ENCODE measurements around the gene EIF4H.
"Not testable (repeated sequence)": the region's sequence is repeated elsewhere in the genome, so short reads cannot be mapped to it uniquely, and the experiment has no call there.

The EIF4H gene

DNA sequence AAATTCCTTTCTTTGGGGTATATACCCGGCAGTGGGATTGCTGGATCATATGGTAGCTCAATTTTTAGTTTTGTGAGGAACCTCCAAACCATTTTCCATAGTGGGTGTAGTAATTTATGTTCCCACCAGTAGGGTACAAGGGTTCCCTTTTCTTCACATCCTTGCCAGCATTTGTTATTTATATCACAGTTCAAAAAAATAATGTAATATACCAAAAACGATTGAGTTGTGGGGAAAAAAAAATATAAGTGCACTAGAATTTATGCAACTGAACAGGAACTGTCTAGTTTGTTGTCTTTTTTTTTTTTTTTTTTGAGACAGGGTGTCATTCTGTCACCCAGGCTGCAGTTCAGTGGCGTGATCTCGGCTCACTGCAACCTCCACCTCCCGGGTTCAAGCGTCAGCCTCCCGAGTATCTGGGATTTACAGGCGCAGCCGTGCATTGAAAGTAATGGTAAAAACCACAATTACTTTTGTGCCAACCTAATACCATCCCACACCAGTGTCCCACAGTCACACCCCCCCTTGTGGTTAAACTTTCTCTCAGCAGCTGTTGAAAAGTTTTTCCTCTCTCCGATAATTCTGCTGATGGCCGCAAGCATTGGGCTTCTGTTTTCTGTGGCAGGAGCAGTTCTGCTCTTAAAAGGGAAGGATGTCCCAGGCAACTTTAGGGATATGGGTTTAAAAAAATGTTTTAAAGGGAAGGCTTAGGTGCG, 28.8 kb downstream of the EIF4H start:
- peak; percentile 33 for DNase-seq

DNA sequence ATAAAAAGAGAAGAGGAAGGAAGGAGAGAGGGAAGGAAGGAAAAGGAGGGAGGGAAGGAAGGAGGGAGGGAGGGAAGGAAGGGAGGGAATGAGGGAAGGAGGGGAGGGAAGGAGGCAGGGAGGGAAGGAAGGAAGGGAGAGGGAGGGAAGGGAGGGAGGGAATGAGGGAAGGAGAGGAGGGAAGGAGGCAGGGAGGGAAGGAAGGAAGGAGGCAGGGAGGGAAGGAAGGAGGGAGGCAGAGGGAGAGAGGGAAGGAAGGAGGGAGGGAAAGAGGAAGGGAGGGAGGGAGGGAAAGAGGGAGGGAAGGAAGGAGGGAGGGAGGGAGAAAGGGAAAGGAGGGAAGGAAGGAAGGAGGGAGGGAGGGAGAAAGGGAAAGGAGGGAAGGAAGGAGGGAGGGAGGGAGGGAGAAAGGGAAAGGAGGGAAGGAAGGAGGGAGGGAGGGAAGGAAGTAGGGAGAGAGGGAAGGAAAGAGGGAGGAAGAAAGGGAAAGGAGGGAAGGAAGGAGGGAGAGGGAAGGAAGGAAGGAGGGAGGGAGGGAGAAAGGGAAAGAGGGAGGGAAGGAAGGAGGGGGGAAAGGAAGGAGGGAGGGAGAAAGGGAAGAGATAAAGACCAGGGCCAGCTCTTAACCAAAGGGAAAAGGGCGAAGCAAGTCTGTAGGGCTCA, 29.9 kb downstream of the EIF4H start:
- DNase-seq: no peak

DNA sequence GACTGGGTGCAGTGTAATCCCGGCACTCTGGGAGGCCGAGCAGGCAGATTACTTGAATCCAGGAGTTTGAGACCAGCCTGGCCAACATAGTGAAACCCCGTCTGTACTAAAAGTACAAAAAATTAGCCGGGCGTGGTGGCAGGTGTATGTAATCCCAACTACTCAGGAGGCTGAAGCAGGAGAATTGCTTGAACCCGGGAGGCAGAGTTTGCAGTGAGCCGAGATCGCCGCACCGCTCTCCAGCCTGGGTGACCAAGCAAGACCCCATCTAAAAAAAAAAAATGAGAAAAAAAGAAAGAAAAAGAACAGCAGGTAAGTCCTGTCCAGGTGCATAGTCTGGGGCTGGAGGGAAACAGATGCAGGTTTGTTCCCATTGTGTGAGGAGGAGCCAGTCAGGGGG, 31.9 kb downstream of the EIF4H start:
- not testable (repeated sequence) for DNase-seq

DNA sequence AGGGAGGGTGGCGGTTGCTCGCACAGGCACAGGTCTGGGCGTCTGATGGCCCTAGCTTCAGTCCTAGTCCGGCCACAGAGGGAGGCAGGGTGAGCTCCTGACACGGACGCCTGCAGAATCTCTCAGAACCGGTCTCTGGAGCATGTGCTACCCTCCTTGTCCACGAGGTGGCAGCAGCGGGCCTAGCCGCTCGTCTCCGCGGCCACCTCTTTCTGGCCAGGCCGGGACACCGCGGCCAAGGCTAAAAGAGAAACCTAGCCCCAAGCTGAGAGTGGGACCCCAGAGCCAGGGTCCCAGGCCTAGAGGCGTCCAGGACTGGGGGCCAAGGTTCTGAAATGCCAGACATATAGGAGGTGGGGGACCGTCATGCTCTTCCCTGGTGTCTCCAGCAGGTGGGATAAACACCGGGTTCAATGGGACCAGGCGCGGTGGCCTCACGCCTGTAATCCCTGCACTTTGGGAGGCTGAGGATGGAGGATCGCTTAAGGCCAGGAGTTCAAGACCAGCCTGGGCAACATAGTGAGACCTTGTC, 32.5 kb downstream of the EIF4H start:
- DNase-seq: peak; percentile 73

DNA sequence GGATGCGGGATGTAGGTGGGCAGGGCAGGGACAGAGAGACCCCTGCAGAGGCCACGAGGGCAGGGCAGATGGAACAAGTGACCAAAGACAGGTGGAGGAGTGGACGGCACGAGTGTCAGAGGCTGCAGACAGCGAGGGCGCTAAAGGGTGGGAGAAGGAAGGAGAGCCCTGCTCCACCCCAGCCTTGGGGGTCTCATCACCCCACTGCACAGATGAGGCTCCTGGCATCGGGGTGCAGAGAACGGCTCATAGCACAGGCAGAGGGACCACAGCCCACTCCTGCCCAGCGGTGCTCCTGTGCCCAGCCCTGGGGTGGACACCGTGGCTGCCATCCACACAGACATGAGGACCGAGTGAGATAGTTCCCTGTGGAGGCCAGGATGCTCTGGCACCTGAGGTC, 33.4 kb downstream of the EIF4H start:
- DNase-seq: no peak

DNA sequence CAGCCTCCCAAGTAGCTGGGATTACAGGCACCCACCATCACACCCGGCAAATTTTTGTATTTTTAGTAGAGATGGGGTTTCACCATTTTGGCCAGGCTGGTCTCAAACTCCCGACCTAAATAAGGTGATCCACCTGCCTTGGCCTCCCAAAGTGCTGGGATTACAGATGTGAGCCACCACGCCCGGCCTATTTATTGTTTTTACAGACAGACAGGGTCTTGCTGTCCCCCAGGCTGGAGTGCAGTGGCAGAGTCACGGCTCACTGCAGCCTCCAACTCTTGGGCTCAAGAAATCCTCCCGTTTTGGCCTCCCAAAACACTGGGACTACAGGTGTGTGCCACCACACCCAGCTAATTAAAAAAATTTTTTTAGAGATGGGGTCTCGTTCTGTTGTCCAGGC, 34.1 kb downstream of the EIF4H start:
- not testable (repeated sequence) for DNase-seq

DNA sequence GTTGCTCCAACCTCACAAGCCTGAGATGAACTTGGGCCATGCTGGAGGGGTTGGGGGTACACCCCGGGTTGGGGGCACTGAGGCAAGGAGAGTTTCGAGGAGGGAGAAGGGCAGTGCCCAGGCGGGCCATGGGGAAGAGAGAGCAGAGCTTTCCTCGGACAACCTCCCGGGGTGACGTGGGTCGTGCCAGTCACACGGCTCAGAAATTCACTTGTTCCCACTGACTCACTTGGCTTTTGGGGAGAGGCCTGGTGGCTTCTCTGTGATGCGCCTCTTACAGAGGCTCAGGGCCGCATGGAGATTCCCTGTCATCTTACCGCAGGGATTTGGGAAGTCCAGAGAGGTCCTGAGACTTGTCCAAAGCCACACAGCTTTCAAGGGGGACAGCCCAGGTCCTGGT, 38.5 kb downstream of the EIF4H start:
- no peak for DNase-seq

DNA sequence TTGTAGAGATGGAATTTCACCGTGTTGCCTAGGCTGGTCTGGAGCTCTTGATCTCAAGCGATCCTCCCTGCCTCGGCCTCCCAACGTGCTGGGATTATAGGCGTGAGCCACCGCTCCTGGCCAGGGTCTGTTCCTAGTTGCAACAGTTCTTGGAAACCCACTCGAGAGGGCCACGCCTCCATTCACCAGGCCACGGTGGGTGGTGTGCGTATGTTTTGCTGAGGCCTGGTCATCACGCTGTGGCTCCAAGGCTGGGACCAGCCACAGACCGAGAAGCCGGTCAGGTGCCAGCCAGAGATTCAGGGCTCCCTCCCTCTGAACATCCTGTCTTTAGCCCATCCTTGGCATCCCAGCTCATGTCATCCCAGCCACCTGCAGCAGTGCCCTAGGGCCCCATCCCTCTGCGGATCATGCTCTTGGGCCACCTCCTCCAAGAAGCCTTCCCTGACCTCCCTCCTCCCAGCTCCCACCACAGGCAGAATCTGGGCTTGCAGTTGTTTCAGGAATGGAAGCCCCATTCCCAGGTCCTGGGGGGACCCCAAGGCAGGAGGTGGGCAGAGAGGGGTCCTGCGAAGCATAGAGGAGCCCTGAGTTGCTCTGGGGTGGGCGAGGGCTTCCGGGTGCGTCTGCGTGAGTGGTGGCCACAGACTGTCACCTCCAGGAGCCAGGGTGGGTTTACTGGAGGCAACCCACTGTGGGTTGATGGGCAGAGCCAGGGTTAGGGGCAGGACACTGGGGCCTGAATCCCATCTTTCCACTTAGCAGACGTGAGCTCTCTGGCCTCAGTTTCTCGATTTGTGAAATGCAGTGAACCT, 40.9 kb downstream of the EIF4H start:
- DNase-seq: no peak

DNA sequence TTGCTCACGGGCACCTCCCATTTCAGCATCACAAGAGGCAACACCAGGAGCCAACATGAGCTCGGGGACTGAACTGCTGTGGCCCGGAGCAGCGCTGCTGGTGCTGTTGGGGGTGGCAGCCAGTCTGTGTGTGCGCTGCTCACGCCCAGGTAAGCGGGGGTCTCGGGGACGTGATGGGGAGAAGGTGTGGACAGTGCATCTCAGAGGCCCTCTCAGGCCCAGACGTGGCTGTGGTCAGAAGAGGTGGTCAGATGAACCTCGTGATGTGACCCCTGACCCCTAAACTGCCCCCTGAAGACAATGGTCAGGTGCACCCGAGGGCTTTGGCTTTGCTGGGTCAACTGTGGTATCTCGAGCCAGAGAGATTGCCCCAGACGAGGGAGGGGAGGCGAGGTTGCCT, 41.8 kb downstream of the EIF4H start:
- no peak for DNase-seq

DNA sequence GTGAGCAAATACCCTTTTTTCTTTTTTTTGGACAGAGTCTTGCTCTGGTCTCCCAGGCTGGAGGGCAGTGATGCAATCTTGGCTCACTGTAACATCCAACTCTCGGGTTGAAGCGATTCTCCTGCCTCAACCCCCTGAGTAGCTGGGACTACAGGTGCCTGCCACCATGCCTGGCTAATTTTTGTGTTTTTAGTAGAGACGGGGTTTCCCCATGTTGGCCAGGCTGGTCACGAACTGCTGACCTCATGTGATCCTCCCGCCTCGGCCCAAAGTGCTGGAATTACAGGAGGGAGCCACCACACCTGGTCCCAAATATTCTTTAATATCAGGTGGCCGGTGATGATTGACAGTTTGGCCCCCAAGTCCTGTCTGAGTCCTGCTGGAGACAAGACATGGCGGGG, 42.2 kb downstream of the EIF4H start:
- DNase-seq: no peak

DNA sequence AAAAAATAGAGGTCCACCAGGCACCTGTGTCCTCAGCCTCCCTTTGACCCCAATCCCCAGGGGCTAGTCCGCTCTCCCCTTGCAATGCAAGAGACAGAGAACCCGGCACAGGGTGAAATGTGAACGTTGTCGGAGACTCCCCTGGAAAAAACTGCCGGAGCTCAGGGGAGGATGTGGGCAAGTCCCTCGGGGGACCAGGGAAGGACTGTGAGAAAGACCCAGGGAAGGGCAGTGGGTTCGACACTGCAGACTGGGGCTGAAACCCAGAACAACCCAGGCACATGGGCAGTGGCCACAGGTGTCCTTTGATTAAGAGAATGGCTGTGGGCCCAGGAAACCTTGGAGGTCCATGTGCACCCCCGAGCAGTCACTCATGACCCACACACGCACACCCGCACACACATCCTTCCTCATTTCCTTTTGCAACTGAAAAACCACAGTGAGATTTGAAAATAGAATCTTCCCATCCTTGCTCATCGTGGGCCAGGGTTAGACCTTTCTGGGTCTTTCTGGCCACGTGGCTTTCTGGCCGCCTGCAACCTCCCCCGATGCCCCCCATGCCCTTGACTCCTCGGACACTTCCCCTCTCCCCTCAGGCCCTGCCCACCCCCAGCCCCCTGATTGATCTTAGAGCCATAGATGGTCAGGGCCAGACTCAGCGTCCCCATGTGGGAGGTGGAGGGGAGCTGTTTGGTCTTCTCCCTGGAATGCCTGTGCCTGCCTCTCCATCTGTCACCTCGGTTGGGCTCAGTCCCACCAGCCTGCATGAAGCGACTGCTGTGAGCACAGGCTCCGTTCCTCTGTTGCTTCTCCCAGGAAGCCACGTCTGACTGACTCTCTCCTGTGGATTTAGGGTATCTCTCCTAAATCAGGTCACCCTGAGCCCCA, 43.5 kb downstream of the EIF4H start:
- peak; percentile 15 for DNase-seq

DNA sequence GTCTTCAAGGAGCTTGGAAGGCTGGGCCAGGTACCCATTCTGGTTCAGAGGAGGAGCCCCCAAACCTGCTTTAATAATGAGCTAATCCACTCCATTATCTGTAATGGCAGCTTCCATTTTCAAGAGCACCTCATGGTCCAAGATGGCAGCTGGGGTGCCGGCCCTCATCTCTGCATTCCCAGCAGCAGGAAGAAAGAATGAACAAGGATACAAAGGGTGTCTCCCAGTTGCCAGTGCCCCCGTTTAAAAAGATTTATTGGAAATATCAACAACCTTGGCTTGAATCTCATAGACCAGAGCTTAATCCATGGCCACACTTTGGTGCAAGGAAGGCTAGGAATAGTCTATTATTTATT, 44.2 kb downstream of the EIF4H start:
- no peak for DNase-seq

DNA sequence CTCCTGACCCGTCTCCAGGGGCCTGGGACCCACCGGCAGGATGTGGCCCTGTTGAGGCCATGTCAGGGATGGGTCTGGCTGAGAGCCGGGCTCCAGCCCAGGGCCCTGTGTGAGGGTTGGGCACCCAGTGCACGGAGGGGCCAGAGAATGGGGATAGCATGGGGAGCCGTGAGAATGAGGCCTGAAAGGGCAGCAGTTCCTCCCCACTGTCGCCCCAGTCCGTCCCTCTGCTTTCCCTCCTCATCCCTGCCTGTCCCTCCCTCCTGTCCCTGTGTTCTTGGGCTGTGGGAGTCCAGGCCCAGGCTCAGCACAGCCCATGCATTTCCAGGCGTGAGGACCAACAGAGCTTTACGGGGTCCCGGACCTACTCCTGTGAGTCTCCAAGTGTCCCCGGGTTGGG, 45.3 kb downstream of the EIF4H start:
- DNase-seq: no peak

DNA sequence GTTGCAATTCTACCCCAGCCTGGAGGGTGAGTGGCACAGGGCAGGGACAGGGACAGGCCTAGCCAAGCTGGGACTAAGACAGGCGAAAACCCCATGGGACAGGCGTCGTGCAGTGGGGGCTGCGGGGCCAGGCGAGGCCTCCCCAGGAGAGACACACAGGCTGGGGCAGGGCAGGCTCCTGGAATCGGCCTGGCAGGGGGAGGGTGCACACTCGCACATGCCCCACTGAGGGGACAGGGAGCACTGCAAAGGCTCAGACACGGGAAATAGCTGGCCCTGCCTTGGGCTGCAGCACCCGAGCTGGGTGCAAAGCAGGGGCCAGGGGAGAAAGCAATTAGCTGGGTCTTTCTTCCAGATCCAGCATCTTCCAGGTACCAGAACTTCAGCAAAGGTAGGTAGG, 46.1 kb downstream of the EIF4H start:
- no peak for DNase-seq

DNA sequence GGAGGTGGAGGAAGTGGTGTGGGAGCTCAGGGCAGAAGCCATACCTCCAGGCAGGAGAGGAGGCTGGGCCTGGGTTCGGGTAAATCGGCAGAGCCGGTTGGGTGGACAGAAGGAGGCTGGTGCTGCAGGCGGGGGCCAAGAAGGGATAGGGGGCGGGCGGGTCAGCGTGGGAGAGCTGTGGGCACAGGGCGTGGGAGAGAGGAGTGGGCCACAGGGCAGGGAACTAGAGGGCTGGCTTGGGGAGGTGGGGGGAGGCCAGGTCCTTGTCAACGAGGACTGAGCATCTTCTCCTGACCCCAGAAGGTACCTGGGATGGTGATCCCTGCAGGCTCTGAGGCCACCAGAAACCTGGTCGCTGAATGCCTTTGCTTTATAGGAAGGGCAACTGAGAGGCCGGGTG, 47.6 kb downstream of the EIF4H start:
- no peak for DNase-seq

DNA sequence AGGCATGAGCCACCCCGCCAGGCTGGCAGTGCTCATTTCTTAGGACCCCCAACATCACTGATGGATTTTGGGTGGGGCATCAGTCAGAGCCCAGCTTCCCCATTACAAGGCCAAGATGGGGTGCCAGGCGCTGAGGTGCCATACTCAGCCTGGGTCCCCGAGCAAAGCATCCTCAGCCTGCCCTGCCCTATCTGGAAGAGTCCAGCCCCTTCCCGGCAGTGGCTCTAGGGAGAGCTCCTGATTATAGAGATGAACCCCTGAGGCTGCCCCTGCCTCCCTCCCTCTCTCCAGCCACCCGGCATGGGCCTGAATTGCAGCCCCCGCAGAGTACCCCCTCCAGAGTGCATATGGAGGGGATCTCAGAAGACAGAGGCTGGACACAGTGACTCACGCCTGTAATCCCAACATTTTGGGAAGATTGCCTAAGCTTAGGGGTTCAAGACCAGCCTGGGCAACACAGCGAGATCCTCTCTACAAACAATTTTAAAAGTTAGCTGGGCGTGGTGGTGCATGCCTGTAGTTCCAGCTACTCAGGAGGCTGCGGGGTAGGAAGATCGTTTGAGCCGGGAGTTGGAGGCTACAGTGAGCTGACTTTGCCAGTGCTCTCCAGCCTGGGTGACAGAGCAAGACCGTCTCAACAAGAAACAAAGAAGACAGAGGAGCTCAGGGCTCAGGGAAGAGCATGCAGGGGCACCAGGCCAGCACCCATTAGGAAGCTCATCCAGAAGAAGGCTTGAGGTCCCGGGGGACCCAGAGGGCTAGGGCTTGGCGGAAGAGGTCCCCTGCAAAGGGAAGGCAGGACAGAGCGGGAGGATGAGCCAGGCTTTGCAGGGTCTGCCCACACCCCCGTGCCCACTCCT, 48.9 kb downstream of the EIF4H start:
- no peak for DNase-seq

DNA sequence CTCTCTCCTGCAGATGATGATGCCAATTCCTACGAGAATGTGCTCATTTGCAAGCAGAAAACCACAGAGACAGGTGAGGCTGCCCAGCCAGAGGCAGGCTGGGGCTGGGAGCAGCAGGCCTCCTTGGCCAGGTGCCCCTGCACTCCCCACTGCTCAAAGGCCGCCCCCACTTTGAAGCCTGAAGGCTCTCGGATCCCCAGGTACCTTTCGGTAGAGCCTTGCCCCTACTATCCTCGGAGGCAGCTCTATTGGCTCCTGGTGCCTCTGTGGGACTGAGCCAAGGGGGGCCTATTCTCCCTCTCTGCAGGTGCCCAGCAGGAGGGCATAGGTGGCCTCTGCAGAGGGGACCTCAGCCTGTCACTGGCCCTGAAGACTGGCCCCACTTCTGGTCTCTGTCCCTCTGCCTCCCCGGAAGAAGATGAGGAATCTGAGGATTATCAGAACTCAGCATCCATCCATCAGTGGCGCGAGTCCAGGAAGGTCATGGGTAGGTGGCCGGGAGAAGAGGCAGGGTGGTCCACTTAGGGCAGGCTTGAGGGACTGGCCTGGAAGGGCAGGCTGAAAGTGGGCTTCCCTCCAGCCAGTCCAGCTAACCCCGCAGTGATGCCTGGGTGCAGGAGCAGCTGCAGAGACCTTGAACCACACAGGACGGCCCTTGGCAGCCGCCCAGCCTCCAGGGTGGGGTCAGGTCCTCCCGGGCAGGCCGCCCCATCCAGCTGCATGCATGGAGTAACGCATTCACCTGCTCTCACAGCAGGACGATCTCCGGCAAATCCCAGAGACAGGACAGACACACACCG, 49.8 kb downstream of the EIF4H start:
- no peak for DNase-seq

DNA sequence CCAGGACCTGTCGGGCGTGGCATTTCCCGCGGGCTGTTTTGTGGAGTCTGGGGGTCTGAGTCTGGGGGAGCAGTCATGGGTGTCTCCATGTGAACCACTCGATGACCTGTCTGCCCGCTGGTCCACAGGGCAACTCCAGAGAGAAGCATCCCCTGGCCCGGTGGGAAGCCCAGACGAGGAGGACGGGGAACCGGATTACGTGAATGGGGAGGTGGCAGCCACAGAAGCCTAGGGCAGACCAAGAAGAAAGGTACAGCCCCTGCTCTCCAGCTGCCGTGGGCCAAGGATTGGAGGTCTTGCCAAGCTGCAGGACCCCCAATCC, 50.3 kb downstream of the EIF4H start:
- DNase-seq: no peak

DNA sequence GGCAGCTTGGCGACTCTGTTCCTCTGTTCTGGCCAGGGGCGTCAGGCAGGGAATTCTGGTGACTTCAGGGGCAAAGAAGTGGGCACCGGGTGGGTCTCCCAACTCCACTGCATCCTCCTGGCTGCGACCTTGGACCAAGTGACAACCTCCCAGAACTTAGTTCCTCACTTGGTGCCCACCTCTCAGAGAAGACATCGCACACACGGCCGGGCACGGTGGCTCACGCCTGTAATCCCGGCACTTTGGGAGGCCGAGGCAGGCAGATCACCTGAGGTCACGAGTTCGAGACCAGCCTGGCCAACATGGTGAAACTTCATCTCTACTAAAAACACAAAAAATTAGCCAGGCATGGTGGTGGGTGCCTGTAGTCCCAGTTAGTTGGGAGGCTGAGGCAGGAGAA, 50.8 kb downstream of the EIF4H start:
- not testable (repeated sequence) for DNase-seq

DNA sequence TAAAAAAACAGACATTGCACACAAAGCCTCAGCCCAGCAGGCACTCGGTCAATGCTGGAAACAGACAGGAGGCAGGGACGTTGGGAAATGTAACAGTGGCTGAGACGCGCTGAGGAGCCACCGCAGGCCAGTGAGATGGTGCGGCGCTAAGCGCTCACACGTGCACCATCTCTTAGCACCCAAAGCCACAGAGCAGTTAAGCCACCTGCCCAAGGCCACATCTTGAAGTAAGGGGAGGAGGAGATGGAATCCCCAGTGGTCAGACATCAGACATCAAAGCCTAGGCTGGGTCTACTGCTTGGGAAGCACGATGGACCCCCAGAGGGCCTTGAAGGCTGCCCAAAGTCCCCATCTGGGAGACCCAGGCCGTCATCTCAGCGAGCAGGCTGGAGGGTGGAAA, 51.2 kb downstream of the EIF4H start:
- no peak for DNase-seq

DNA sequence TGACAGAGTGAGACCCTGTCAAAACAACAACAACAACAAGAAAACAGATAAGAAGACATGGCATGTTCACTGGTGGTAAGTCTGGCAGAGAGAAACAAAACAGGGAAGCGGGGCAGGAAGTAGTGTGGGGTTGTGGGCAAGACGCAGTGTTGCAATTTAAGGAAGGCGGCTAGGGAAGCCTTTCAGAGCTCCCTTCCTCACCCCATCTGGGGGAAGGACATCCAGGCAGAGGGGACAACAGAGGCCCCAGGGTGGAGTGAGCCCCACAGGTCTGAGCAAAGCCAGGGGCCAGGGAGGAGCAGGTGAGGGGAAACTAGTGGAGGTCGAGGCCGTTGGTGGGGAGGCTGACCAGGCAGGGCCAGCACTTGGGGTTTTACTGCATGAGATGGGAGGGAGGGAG, 52.5 kb downstream of the EIF4H start:
- no peak for DNase-seq

Data from CD4-positive, alpha-beta T cell treated with Interleukin-21 for 1 hour (primary cell).